GM06990 (cell line): ENCODE results near the gene DPP10.

ENCODE experiments used
- DNase-seq: peaks from one replicate; pipeline ENCODE4 v3.0.0-alpha.2; 2011; ENCODE audit not compliant: insufficient read length; ENCODE audit errors: extremely low read depth
- H3K27me3 ChIP-seq: replicated peaks from 2 replicates; pipeline ENCODE4 v1.6.0; 2011; ENCODE audit warnings: low read length; ENCODE audit not compliant: control insufficient read depth, insufficient read depth
- H3K36me3 ChIP-seq: 2 replicates; pipeline ENCODE4 v1.5.1; 2011; ENCODE audit warnings: low read length; ENCODE audit not compliant: control insufficient read depth, insufficient read depth
- H3K4me3 ChIP-seq: replicated peaks from 2 replicates; pipeline ENCODE4 v1.5.1; 2011; ENCODE audit warnings: low read depth, mild to moderate bottlenecking, control low read depth, low read length
- CTCF ChIP-seq: IDR thresholded peaks from 2 replicates; pipeline ENCODE4 v1.5.1; 2011; ENCODE audit warnings: low read length, control low read depth, mild to moderate bottlenecking, inconsistent platforms; ENCODE audit not compliant: insufficient read depth, poor library complexity, severe bottlenecking

The DPP10 gene

DNA sequence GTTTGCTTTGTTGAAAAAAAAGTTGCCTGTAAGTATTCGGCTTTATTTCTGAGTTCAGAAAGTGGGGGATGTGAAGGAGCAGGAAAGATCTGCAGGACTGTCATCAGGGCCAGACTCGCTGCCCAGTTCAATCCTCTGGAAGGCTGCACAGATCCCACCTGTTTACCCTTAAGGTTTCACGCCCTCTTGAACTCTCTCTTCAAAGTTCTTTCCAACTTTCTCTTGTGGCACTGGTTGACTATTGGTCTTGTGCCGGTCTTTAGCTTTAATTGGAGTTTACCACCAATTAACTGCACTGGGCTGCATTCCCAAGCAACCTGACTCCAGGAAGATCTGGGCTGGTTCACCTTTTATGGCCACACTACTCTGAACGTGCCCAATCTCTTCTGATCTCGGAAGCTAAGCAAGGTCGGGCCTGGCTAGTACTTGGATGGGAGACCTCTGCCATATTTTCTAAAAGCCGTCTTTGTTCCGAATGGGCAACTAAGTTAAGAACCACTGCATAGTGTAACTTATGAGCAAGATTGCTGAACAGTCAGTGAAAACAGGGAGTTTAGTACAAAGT, 495.0 kb downstream of the DPP10 start:
- no peaks in the 10 kb centered on the region for H3K27me3 ChIP-seq
- TF ChIP-seq CTCF, result no peak
- no peak overlapping the region for H3K4me3 ChIP-seq
- DNase-seq, result no peak
- H3K36me3 ChIP-seq, result no peaks in the 10 kb centered on the region

DNA sequence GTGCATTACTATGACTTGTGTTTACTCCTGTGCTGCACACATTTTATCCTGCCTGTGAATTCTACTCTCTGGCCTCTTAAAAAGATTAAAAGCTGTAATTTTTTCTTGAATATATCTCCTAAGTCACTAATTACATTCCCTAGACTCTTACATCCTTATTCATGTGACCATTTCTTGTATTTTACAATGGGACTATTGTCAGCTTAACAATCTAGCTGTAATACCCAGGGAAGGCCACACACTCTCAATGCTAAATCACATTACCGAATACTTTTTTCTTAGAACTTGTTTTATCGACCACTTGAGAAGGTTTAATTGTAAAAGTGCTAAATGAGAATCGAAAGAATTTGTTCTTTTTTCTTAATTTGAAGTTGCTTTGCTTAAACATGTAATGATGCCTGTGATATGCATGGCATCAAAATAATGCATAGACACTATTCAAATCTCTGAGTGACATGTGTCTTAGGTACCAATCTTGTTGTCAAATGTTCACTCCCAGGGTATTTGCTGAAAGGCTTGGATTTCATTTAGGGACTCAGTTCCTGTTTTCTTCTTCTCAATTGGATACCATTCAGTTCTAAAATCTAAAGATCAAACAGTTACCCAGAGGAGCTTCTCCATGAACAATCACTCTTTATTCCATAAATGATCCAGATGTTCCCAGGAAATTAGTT, 498.5 kb downstream of the DPP10 start:
- no peak for DNase-seq
- no peak for TF ChIP-seq CTCF
- Histone ChIP-seq H3K36me3 (no peaks in the 10 kb centered on the region), H3K4me3 (no peak overlapping the region), H3K27me3 (no peaks in the 10 kb centered on the region)

GRCh38 chr2:114949228-114949804, 506.9 kb downstream of the DPP10 start:
- H3K36me3 ChIP-seq, result no peaks in the 10 kb centered on the region
- H3K27me3 ChIP-seq, result no peaks in the 10 kb centered on the region
- H3K4me3 ChIP-seq, result no peak overlapping the region
- DNase-seq, result no peak
- no peak for TF ChIP-seq CTCF

- DNase-seq, result no peak
- TF ChIP-seq CTCF, result no peak
- Histone ChIP-seq H3K36me3 (no peaks in the 10 kb centered on the region), H3K4me3 (no peak overlapping the region), H3K27me3 (no peaks in the 10 kb centered on the region)
Measured at GRCh38 chr2:114960389-114960788, 517.9 kb downstream of the DPP10 start.

DNA sequence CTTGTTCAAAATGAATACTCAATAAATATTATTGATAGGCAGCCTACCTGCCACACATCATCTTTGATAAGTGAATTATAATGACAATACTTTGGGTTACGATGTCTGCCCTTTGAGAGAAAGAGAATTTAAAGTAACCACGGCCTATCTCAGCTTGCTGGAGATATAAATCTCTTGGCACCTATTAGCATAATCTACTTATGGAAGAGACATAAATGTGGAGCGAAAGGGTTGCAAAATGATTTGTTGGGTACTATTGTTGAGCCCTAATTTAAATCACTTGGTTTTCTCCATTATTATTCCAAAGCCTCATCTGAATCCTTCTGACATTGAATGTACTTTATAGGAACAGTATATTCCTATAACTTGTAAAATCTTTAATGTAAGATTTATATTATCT, 520.1 kb downstream of the DPP10 start:
- no peak for DNase-seq
- Histone ChIP-seq H3K4me3 (no peak overlapping the region), H3K27me3 (no peaks in the 10 kb centered on the region), H3K36me3 (no peaks in the 10 kb centered on the region)
- no peak for TF ChIP-seq CTCF
